ENCODE data around the gene KCNG1.

DNA sequence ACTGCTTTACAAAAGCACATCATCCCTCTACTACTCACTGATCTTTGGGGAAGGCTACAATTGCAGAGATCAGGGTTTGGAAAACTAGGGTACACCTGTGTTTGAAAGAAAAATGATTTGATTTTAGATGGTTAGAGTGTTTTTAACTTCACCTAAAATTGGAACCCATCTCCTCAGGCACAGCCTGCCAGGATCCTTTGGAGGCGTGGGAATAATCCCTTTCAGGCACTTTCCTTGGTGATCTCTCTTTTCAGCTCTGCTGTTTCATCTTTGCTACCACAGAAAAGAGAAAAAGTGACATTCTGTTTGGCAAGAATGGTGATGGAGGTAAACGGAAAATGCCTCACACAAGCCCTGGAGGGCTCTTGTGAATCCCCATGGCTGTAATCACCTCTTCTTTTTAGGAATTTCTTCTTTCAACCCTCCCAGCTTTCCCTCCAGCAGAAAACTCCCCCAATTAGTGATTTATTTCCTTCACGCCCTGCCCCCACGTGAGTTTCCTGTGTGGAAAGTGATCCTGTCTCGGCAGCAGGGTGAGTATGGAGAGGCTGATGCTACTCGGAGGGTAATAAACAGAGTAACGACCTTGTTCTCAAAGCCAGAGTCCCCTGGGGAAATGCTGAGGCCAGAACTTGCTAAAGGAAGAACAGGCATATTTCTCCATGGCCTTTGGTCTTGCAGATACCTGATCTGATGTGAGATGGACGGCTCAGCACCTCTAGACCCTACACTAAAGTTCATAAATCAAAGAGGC is 9.2 kb downstream of the KCNG1 start:
- TF ChIP-seq EZH2phosphoT487 (IDR thresholded peaks at IDR 0.05; ENCODE audit: low read depth, severe bottlenecking, unreplicated experiment) = no peak
- TF ChIP-seq, protein P1, sequence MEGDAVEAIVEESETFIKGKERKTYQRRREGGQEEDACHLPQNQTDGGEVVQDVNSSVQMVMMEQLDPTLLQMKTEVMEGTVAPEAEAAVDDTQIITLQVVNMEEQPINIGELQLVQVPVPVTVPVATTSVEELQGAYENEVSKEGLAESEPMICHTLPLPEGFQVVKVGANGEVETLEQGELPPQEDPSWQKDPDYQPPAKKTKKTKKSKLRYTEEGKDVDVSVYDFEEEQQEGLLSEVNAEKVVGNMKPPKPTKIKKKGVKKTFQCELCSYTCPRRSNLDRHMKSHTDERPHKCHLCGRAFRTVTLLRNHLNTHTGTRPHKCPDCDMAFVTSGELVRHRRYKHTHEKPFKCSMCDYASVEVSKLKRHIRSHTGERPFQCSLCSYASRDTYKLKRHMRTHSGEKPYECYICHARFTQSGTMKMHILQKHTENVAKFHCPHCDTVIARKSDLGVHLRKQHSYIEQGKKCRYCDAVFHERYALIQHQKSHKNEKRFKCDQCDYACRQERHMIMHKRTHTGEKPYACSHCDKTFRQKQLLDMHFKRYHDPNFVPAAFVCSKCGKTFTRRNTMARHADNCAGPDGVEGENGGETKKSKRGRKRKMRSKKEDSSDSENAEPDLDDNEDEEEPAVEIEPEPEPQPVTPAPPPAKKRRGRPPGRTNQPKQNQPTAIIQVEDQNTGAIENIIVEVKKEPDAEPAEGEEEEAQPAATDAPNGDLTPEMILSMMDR (IDR thresholded peaks at IDR 0.05; ENCODE audit: poor library complexity) = no peak

Measured in hepatocyte (in vitro differentiated cells).